HG02852 (cell line): ENCODE data around the gene NMUR1.
A peak's percentile ranks its signal among the peaks of the same experiment; 100 is the strongest.

Experiments used
- ATAC-seq: cut with Tn5 transposase; IDR thresholded peaks from one replicate; pipeline ENCODE4 v1.9.1; 2021; ENCODE audit warnings: mild to moderate bottlenecking, moderate library complexity; ENCODE audit not compliant: unreplicated experiment

Gene NMUR1

GRCh38 chr2:231526341-231527090 lies 3.7 kb downstream of the NMUR1 start:
- ATAC-seq = no peak

- no peak for ATAC-seq
These were observed 4.7 kb downstream of the NMUR1 start for GRCh38 chr2:231525248-231526163.

GRCh38 chr2:231524477-231525247 lies 5.6 kb downstream of the NMUR1 start:
- ATAC-seq = no peak

- no peak for ATAC-seq
These were observed 6.6 kb downstream of the NMUR1 start for GRCh38 chr2:231523451-231524285.

- no peak for ATAC-seq
These were observed 7.6 kb downstream of the NMUR1 start for GRCh38 chr2:231522418-231523180.

- ATAC-seq = no peak
These were observed 8.8 kb downstream of the NMUR1 start for GRCh38 chr2:231521443-231521842.

GRCh38 chr2:231519975-231520555 lies 10.2 kb downstream of the NMUR1 start:
- ATAC-seq = no peak

- no peak for ATAC-seq
These were observed 11.5 kb downstream of the NMUR1 start for GRCh38 chr2:231518771-231519170.

- no peak for ATAC-seq
These were observed 14.6 kb downstream of the NMUR1 start for GRCh38 chr2:231515603-231516002.

- no peak for ATAC-seq
These were observed 15.3 kb downstream of the NMUR1 start for GRCh38 chr2:231514951-231515297.

GRCh38 chr2:231514225-231514950 lies 15.9 kb downstream of the NMUR1 start:
- ATAC-seq = peak; percentile 99

- ATAC-seq = no peak
These were observed 16.5 kb downstream of the NMUR1 start for GRCh38 chr2:231513746-231514224.

GRCh38 chr2:231512222-231512621 lies 18.0 kb downstream of the NMUR1 start:
- ATAC-seq = no peak

- ATAC-seq = no peak
These were observed 26.5 kb downstream of the NMUR1 start for GRCh38 chr2:231503766-231504165.

- ATAC-seq = no peak
These were observed 27.6 kb downstream of the NMUR1 start for GRCh38 chr2:231502596-231502995.

- no peak for ATAC-seq
These were observed 32.6 kb downstream of the NMUR1 start for GRCh38 chr2:231497651-231498050.

GRCh38 chr2:231494669-231495068 lies 35.6 kb downstream of the NMUR1 start:
- no peak for ATAC-seq

GRCh38 chr2:231490801-231491200 lies 39.4 kb downstream of the NMUR1 start:
- ATAC-seq = no peak

GRCh38 chr2:231489990-231490389 lies 40.3 kb downstream of the NMUR1 start:
- no peak for ATAC-seq
